ENCODE results near the gene AKAP1.

Gene AKAP1

DNA sequence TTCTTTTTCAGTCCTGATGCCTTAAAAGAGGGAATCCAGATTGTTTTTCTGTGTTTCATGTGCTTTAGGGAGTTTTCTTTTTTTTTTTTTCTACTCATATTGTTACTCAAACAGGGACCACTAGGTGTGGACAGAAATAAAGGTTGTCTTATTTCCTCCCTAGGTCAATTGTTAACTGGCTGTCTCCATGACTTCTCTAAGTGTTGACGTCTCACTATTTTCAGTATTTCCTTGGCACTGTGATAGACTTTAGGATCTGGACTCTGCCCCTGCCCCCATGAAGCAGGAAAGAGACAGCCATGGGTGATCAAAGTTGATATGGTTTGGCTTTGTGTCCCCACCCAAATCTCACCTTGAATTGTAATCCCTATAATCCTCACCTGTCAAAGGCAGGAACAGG is 73.7 kb downstream of the AKAP1 start:
- Mint-ChIP-seq H3K36me3 (ENCODE audit: low read depth) (no peaks in the 10 kb centered on the region), H3K4me3 (no peak overlapping the region), H3K9me3 (no peaks in the 10 kb centered on the region), H3K27ac (no peak overlapping the region), H3K27me3 (ENCODE audit: low read depth) (peaks cover 6% of the 10 kb centered on the region), H3K4me1 (ENCODE audit: low read depth) (no peaks in the 10 kb centered on the region)
- DNase-seq (ENCODE audit: low spot score), result no peak

DNA sequence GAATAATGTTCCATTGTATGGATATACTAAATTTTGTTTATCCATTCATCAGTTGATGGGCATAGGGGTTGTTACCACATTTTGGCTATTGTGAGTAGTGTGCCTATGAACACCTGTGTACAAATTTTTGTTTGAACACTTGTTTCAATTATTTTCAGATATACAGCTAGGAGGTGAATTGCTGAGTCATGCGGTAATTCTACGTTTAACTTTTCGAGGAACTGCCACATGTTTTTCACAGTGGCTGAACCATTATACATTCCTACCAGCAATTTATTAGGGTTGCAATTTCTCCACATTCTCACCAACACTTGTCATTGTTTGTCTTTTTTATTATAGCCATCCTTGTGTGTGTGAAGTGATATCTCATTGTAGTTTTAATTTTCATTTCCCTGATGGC is 75.6 kb downstream of the AKAP1 start:
- H3K36me3 Mint-ChIP-seq (ENCODE audit: low read depth), result no peaks in the 10 kb centered on the region
- peaks cover 7% of the 10 kb centered on the region for H3K27me3 Mint-ChIP-seq (ENCODE audit: low read depth)
- no peaks in the 10 kb centered on the region for H3K4me1 Mint-ChIP-seq (ENCODE audit: low read depth)
- no peak for DNase-seq (ENCODE audit: low spot score)
- no peak overlapping the region for H3K27ac Mint-ChIP-seq
- H3K9me3 Mint-ChIP-seq, result no peaks in the 10 kb centered on the region
- no peak overlapping the region for H3K4me3 Mint-ChIP-seq

DNA sequence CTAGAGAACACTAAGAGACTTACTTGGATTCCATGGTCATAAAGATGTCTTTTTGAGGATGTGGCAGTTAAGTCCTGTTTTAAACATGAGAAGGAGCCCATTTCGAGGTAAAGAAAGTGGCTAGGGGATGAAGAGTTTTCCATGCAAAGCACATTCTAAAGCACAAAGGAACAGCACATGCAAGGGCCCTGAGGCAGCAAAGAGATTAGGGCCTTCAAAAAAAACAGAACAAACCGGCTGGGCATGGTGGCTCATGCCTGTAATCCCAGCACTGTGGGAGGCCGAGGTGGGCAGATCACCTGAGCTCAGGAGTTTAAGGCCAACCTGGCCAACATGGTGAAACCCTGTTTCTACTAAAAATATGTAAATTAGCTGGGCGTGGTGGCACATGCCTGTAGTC is 79.8 kb downstream of the AKAP1 start:
- Mint-ChIP-seq H3K4me3 (no peak overlapping the region), H3K27me3 (ENCODE audit: low read depth) (peaks cover 9% of the 10 kb centered on the region), H3K4me1 (ENCODE audit: low read depth) (no peaks in the 10 kb centered on the region), H3K9me3 (no peaks in the 10 kb centered on the region), H3K36me3 (ENCODE audit: low read depth) (no peaks in the 10 kb centered on the region), H3K27ac (no peak overlapping the region)
- DNase-seq (ENCODE audit: low spot score), result no peak

DNA sequence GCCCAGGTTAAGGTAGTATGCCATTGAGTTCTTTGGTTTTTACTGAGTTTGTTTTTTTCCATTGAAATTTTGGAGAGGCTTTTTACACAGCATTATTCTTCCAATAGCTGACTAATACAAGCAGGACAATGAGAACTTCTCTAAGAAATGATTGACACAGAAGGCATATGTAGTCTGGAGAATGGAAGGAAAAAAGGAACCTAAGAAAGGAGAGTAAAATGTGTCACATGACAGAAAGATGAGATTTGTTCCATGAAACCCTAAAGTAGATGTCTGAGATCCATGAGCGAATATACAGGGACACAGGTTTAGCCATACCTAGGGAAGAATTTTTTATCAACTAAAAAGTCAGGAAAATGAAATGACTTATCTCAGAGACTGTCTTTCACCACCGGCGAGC is 80.7 kb downstream of the AKAP1 start:
- no peaks in the 10 kb centered on the region for H3K36me3 Mint-ChIP-seq (ENCODE audit: low read depth)
- no peak overlapping the region for H3K4me3 Mint-ChIP-seq
- peaks cover 9% of the 10 kb centered on the region for H3K27me3 Mint-ChIP-seq (ENCODE audit: low read depth)
- H3K4me1 Mint-ChIP-seq (ENCODE audit: low read depth), result no peaks in the 10 kb centered on the region
- no peak overlapping the region for H3K27ac Mint-ChIP-seq
- no peak for DNase-seq (ENCODE audit: low spot score)
- no peaks in the 10 kb centered on the region for H3K9me3 Mint-ChIP-seq

DNA sequence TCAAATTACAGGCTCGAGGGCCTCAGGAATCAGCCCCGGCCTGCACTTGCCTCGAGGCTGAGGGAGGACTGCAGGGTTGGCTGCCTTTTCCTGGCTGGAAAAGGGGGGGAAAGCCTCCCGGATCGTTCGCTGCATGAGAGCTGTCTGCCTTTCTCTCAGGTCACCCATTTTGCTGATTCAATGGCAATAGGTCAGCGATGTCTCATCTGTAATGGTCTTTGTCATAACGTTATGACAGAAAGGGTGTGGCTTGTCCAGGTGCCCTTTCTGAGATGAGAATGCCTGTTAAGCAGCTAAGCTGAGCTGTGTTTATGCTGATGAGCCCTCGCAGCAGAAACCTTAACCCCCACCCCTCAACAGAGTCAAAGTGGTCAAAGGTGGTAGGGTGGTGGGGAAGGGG is 81.8 kb downstream of the AKAP1 start:
- Mint-ChIP-seq H3K36me3 (ENCODE audit: low read depth) (no peaks in the 10 kb centered on the region), H3K4me3 (no peak overlapping the region), H3K4me1 (ENCODE audit: low read depth) (no peaks in the 10 kb centered on the region), H3K27ac (no peak overlapping the region), H3K27me3 (ENCODE audit: low read depth) (peaks cover 12% of the 10 kb centered on the region), H3K9me3 (no peaks in the 10 kb centered on the region)
- no peak for DNase-seq (ENCODE audit: low spot score)

DNA sequence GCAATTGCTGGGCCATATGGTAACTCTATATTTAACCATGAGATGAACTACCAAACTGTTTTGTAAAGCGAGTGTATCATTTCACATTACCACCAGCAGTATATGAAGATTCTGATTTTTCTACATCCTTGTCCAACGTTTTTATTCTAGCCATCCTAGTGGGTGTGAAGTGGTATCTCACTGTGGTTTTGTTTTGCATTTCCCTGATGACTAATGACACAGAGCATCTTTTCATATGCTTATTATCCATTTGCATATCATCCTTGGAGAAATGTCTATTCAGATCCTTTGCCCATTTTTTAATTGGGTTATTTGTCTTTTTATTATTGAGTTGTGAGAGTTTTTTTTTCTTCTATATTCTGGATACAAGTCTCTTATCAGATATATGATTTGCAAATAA is 83.6 kb downstream of the AKAP1 start:
- no peaks in the 10 kb centered on the region for H3K36me3 Mint-ChIP-seq (ENCODE audit: low read depth)
- DNase-seq (ENCODE audit: low spot score), result no peak
- peaks cover 21% of the 10 kb centered on the region for H3K27me3 Mint-ChIP-seq (ENCODE audit: low read depth)
- no peaks in the 10 kb centered on the region for H3K4me1 Mint-ChIP-seq (ENCODE audit: low read depth)
- H3K9me3 Mint-ChIP-seq, result no peaks in the 10 kb centered on the region
- H3K27ac Mint-ChIP-seq, result no peak overlapping the region
- no peak overlapping the region for H3K4me3 Mint-ChIP-seq

DNA sequence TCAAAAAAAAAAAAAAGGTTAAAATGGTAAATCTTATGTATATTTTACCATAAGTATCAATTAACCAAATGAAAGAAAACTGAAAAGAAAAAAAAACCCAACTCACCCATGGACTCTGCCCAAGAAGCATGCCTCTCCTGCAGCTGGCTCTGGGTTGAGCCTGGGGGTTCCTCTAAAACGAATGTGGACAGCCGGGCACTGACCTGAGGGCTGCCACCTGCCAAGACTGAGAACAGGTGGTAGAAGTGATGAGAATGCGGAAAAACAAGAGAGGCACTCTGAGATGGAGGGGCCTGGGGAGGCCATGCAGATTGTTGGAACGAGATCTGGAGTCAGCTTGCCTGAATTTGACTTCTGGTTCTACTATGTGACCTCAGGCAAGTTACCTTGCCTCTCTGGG is 85.8 kb downstream of the AKAP1 start:
- H3K27me3 Mint-ChIP-seq (ENCODE audit: low read depth), result peaks cover 27% of the 10 kb centered on the region

More for the DNA sequence above, 85.8 kb downstream of the AKAP1 start:
- no peak for DNase-seq (ENCODE audit: low spot score)
- Mint-ChIP-seq H3K4me3 (no peak overlapping the region), H3K4me1 (ENCODE audit: low read depth) (no peaks in the 10 kb centered on the region), H3K9me3 (no peaks in the 10 kb centered on the region), H3K36me3 (ENCODE audit: low read depth) (no peaks in the 10 kb centered on the region), H3K27ac (no peak overlapping the region)

All from T-helper 2 cell treated with Interferon-gamma antibody and Interleukin-4, amounts not matched to agents 5 μg/mL and 100 μg/mL, for 36 hours (primary cell).